ENCODE results near the gene TEX19. TPM values are rescaled to one million over a fixed set of nuclear protein-coding genes. Genes with fewer than 3 reads are reported as not detected.

TEX19 gene
- total and polyA plus RNA-seq, 2 of the 8 experiments (the other 6 are each of a cell fraction or from before 2014, with no cell fraction given) = 0.54 to 0.80 TPM

- CTCF ChIA-PET (ENCODE audit: partially characterized antibody) = interaction anchor here (0.5 to 0.8 kb wide), 2 partner anchors 9 to 134 kb away, joined by 3 to 4 read pairs; no protein-coding TSS in a partner anchor
- TF ChIP-seq CBX8 (IDR thresholded peaks at IDR 0.05; ENCODE audit: borderline replicate concordance, low read depth, low read length) (no peak), CHD2 (IDR thresholded peaks at IDR 0.05; ENCODE audit: low read length) (no peak), JUN (IDR thresholded peaks at IDR 0.05; ENCODE audit: low read depth, low read length) (no peak), HDAC2 (IDR thresholded peaks at IDR 0.05; ENCODE audit: borderline replicate concordance in 1 of 2, low read depth in 2 of 2, low read length in 2 of 2) (no peak), SIX5 (IDR thresholded peaks at IDR 0.05; ENCODE audit: low read depth, low read length) (no peak), POLR2A (IDR thresholded peaks at IDR 0.05; ENCODE audit: control extremely low read depth in 1 of 2, low read depth in 2 of 2, low read length in 2 of 2) (no peak), NRF1 (IDR thresholded peaks at IDR 0.05; ENCODE audit: low read depth, low read length) (no peak), CTBP2 (IDR thresholded peaks at IDR 0.05; ENCODE audit: borderline replicate concordance, insufficient read depth, insufficient read length, low read length) (no peak), SP1 (IDR thresholded peaks at IDR 0.05; ENCODE audit: low read depth, low read length) (no peak)
Observed at GRCh38 chr17:82406131-82406671, 47.2 kb downstream of the TEX19 start.

More at GRCh38 chr17:82406131-82406671, 47.2 kb downstream of the TEX19 start:
- no peaks in the 10 kb centered on the region for H3K79me2 ChIP-seq (ENCODE audit: control insufficient read depth in 1 of 2, insufficient read depth in 2 of 2, low read length in 2 of 2)
- no peak overlapping the region for H2AK5ac ChIP-seq (ENCODE audit: low read depth, low read length)
- no peak overlapping the region for H4K5ac ChIP-seq (ENCODE audit: insufficient read length, low read depth, low read length)
- H4K20me1 ChIP-seq (replicated peaks in 1 of 2; ENCODE audit: control insufficient read depth in 1 of 2, insufficient read depth in 2 of 2, low read length in 2 of 2) = peaks cover 0 to 1% of the 10 kb centered on the region in 2 experiments
- H4K8ac ChIP-seq (ENCODE audit: extremely low read depth, insufficient read depth, low read length) = no peak overlapping the region
- H3K4me1 ChIP-seq (replicated peaks in 1 of 4; ENCODE audit: control insufficient read depth in 3 of 4, insufficient read depth in 4 of 4, low read length in 3 of 4) = no peaks in the 10 kb centered on the region
- H3K27ac ChIP-seq (ENCODE audit: low read depth, low read length) = no peak overlapping the region
- no peak overlapping the region for H3K14ac ChIP-seq (ENCODE audit: insufficient read length)
- POLR2A ChIA-PET (ENCODE audit: partially characterized antibody) = no interaction called here
- no peak overlapping the region for H2BK120ac ChIP-seq (replicated peaks; ENCODE audit: low read depth, low read length)
- no peak overlapping the region for H3K9ac ChIP-seq (replicated peaks in 1 of 4; ENCODE audit: extremely low read depth in 1 of 4, low read depth in 3 of 4, low read length in 3 of 4)
- H3K4me2 ChIP-seq (ENCODE audit: insufficient read depth in 1 of 2, low read depth in 2 of 2, low read length in 2 of 2) = no peak overlapping the region
- no peak overlapping the region for H2BK5ac ChIP-seq (ENCODE audit: low read depth, low read length)
- no peak overlapping the region for H2BK15ac ChIP-seq (ENCODE audit: low read length)
- H3K23me2 ChIP-seq (ENCODE audit: low read depth, low read length) = no peaks in the 10 kb centered on the region
- H3K56ac ChIP-seq (replicated peaks; ENCODE audit: insufficient read length, low read depth, low read length) = no peak overlapping the region
- DNase-seq (ENCODE audit: low read depth in 1 of 2, low spot score in 2 of 2) (no peak), FAIRE-seq (no peak)
- H2AFZ ChIP-seq (ENCODE audit: low read length) = no peak overlapping the region
- H4K91ac ChIP-seq (replicated peaks; ENCODE audit: insufficient read length, low read length) = no peak overlapping the region
- H3K23ac ChIP-seq (ENCODE audit: insufficient read length) = no peak overlapping the region
- no peaks in the 10 kb centered on the region for H3K27me3 ChIP-seq (replicated peaks in 1 of 4; ENCODE audit: control insufficient read depth in 3 of 4, extremely low read depth in 1 of 4, insufficient read depth in 3 of 4, low read length in 3 of 4)
- no peak overlapping the region for H2BK20ac ChIP-seq (ENCODE audit: low read length)
- H3K4ac ChIP-seq (replicated peaks; ENCODE audit: insufficient read length, low read depth, low read length) = no peak overlapping the region
- peaks cover 0 to 11% (median 2%) of the 10 kb centered on the region in 4 experiments; a peak in 3 of 8 replicates for H3K36me3 ChIP-seq (ENCODE audit: control insufficient read depth in 2 of 4, insufficient read depth in 4 of 4, low read length in 3 of 4)
- H3K4me3 ChIP-seq (ENCODE audit: extremely low read depth in 1 of 4, insufficient read depth in 2 of 4, low read depth in 3 of 4, low read length in 4 of 4) = no peak overlapping the region
- no peak overlapping the region for H3K18ac ChIP-seq (ENCODE audit: extremely low read depth, low read length)
- no peaks in the 10 kb centered on the region for H3K9me3 ChIP-seq (ENCODE audit: insufficient read depth in 2 of 2, low read depth in 1 of 2, low read length in 1 of 2)
- WGBS, 2 experiments (ENCODE audit: extremely low coverage in 1 of 2, insufficient coverage in 1 of 2, insufficient read length in 1 of 2, insufficient replicate concordance in 2 of 2, low coverage in 1 of 2, low lambda C conversion rate in 2 of 2, missing lambda C conversion rate in 1 of 2) = 93% methylated on average over 14 of the region's 14 CpGs; no CpG with 5 or more reads in 1 of the 2 experiments
- no peaks in the 10 kb centered on the region for H3K79me1 ChIP-seq (ENCODE audit: low read depth, low read length)
- no peak overlapping the region for H2BK12ac ChIP-seq (ENCODE audit: low read depth, low read length)
